Karpas-422 (cell line): ENCODE results near the gene MYOCD. TPM values are rescaled to one million over a fixed set of nuclear protein-coding genes. Genes with fewer than 3 reads are reported as not detected.

Experiments
- DNase-seq: peaks from one replicate; pipeline ENCODE4 v3.0.0-alpha.2; 2015
- H2AFZ ChIP-seq: fragments of 200-600 bp; sonication (generic); 2 replicates; pipeline ENCODE4 v1.6.1; 2014; ENCODE audit warnings: antibody characterized with exemption, low read length, mixed read lengths
- H3K27ac ChIP-seq: fragments of 200-600 bp; sonication (generic); 2 replicates; pipeline ENCODE4 v1.5.1; 2014; ENCODE audit warnings: mild to moderate bottlenecking, low read length, moderate library complexity
- H3K27me3 ChIP-seq: fragments of 200-600 bp; sonication (generic); 2 replicates; pipeline ENCODE4 v1.6.1; 2014; ENCODE audit warnings: low read length, mixed read lengths
- H3K36me3 ChIP-seq: fragments of 200-600 bp; sonication (generic); 2 replicates; pipeline ENCODE4 v1.6.1; 2014; ENCODE audit warnings: low read length, mixed read lengths; ENCODE audit not compliant: insufficient read depth
- H3K4me1 ChIP-seq: fragments of 200-600 bp; sonication (generic); 2 replicates; pipeline ENCODE4 v1.6.1; 2014; ENCODE audit warnings: mild to moderate bottlenecking, low read length, mixed read lengths
- H3K4me2 ChIP-seq: fragments of 200-600 bp; sonication (generic); 2 replicates; pipeline ENCODE4 v1.6.1; 2014; ENCODE audit warnings: low read length, low read depth, mild to moderate bottlenecking; ENCODE audit not compliant: poor library complexity, severe bottlenecking
- H3K4me3 ChIP-seq: fragments of 200-600 bp; sonication (generic); 2 replicates; pipeline ENCODE4 v1.5.1; 2014; ENCODE audit warnings: mild to moderate bottlenecking, antibody characterized with exemption, low read length, mixed read lengths
- H3K79me2 ChIP-seq: fragments of 200-600 bp; sonication (generic); 2 replicates; pipeline ENCODE4 v1.6.1; 2014; ENCODE audit warnings: mild to moderate bottlenecking, low read length, mixed read lengths
- H3K9ac ChIP-seq: fragments of 200-600 bp; sonication (generic); 2 replicates; pipeline ENCODE4 v1.6.0; 2014; ENCODE audit warnings: low read length
- H3K9me2 ChIP-seq: fragments of 200-600 bp; sonication (generic), shearing (Covaris generic); replicated peaks from 2 replicates; pipeline ENCODE4 v1.6.0; 2014; ENCODE audit warnings: mild to moderate bottlenecking, low read length, moderate library complexity; ENCODE audit not compliant: insufficient read depth
- H3K9me3 ChIP-seq: fragments of 300-700, 200-600 bp; sonication (generic); 2 replicates; pipeline ENCODE4 v1.6.1; 2014; ENCODE audit warnings: low read length, mixed read lengths
- H4K20me1 ChIP-seq: fragments of 200-600 bp; sonication (generic); 2 replicates; pipeline ENCODE4 v1.6.1; 2014; ENCODE audit warnings: mild to moderate bottlenecking, antibody characterized with exemption, low read length, low read depth; ENCODE audit not compliant: insufficient read depth
- total RNA-seq: library from RNA; depleted of rRNA; stranded (reverse); fragments of >200 nt; shearing (Covaris generic); gene quantifications from 2 replicates; pipeline ENCODE4 v1.2.3, GENCODE V29; 2014; ENCODE audit warnings: low replicate concordance; rRNA removed

MYOCD gene, protein sequence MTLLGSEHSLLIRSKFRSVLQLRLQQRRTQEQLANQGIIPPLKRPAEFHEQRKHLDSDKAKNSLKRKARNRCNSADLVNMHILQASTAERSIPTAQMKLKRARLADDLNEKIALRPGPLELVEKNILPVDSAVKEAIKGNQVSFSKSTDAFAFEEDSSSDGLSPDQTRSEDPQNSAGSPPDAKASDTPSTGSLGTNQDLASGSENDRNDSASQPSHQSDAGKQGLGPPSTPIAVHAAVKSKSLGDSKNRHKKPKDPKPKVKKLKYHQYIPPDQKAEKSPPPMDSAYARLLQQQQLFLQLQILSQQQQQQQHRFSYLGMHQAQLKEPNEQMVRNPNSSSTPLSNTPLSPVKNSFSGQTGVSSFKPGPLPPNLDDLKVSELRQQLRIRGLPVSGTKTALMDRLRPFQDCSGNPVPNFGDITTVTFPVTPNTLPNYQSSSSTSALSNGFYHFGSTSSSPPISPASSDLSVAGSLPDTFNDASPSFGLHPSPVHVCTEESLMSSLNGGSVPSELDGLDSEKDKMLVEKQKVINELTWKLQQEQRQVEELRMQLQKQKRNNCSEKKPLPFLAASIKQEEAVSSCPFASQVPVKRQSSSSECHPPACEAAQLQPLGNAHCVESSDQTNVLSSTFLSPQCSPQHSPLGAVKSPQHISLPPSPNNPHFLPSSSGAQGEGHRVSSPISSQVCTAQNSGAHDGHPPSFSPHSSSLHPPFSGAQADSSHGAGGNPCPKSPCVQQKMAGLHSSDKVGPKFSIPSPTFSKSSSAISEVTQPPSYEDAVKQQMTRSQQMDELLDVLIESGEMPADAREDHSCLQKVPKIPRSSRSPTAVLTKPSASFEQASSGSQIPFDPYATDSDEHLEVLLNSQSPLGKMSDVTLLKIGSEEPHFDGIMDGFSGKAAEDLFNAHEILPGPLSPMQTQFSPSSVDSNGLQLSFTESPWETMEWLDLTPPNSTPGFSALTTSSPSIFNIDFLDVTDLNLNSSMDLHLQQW
- not detected in 2 replicates for total RNA-seq

- H3K36me3 ChIP-seq = no peaks in the 10 kb centered on the region
- DNase-seq = no peak
- no peaks in the 10 kb centered on the region for H3K79me2 ChIP-seq
- H3K9ac ChIP-seq = no peak within 1 kb of the TSS
- no peaks in the 10 kb centered on the region for H3K9me2 ChIP-seq
- no peaks in the 10 kb centered on the region for H3K9me3 ChIP-seq
- no peaks in the 10 kb centered on the region for H3K27me3 ChIP-seq
- no peak within 1 kb of the TSS for H2AFZ ChIP-seq
- H3K4me3 ChIP-seq = no peak within 1 kb of the TSS
- no peaks in the 10 kb centered on the region for H3K4me1 ChIP-seq
- no peak within 1 kb of the TSS for H3K4me2 ChIP-seq
- no peaks in the 10 kb centered on the region for H4K20me1 ChIP-seq
- no peak within 1 kb of the TSS for H3K27ac ChIP-seq
Observed at GRCh38 chr17:12665263-12666210, at the start of gene MYOCD. MYOCD (plus strand) TSS chr17:12665890; CDS start chr17:12666189, 299 bp downstream.

DNA sequence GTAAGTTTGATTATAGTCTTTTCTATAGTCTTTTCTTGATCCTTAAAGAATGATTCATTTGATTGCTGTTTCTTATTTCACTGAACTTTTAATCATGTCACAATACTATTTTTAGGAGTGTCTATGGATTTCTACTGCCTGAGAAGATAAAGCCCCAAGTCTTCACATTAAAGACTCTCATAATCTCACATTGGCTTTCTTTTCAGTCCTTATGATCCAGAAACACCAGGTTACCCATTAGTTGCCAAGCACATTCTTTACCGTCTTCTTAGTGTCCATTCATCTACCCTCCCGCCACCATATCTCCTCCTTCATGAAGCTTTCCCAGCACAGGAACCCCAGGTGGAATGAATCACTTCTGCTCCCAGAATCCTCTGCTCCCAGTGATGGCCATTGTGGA lies 49.5 kb upstream of the MYOCD start:
- Histone ChIP-seq H3K9me2 (no peaks in the 10 kb centered on the region), H3K27ac (no peak overlapping the region), H3K36me3 (no peaks in the 10 kb centered on the region), H4K20me1 (no peaks in the 10 kb centered on the region), H2AFZ (no peak overlapping the region), H3K4me1 (no peaks in the 10 kb centered on the region), H3K4me2 (no peak overlapping the region), H3K9ac (no peak overlapping the region), H3K9me3 (no peaks in the 10 kb centered on the region), H3K27me3 (no peaks in the 10 kb centered on the region), H3K4me3 (no peak overlapping the region), H3K79me2 (no peaks in the 10 kb centered on the region)
- no peak for DNase-seq

GRCh38 chr17:12618557-12618956 lies 47.1 kb upstream of the MYOCD start:
- no peaks in the 10 kb centered on the region for H3K27me3 ChIP-seq
- no peak overlapping the region for H3K27ac ChIP-seq
- H3K4me2 ChIP-seq = no peak overlapping the region
- no peaks in the 10 kb centered on the region for H3K9me2 ChIP-seq
- no peak overlapping the region for H2AFZ ChIP-seq
- H3K79me2 ChIP-seq = no peaks in the 10 kb centered on the region
- no peak overlapping the region for H3K9ac ChIP-seq
- H3K9me3 ChIP-seq = no peaks in the 10 kb centered on the region
- H3K36me3 ChIP-seq = no peaks in the 10 kb centered on the region
- H3K4me1 ChIP-seq = no peaks in the 10 kb centered on the region
- no peaks in the 10 kb centered on the region for H4K20me1 ChIP-seq
- no peak for DNase-seq
- H3K4me3 ChIP-seq = no peak overlapping the region

DNA sequence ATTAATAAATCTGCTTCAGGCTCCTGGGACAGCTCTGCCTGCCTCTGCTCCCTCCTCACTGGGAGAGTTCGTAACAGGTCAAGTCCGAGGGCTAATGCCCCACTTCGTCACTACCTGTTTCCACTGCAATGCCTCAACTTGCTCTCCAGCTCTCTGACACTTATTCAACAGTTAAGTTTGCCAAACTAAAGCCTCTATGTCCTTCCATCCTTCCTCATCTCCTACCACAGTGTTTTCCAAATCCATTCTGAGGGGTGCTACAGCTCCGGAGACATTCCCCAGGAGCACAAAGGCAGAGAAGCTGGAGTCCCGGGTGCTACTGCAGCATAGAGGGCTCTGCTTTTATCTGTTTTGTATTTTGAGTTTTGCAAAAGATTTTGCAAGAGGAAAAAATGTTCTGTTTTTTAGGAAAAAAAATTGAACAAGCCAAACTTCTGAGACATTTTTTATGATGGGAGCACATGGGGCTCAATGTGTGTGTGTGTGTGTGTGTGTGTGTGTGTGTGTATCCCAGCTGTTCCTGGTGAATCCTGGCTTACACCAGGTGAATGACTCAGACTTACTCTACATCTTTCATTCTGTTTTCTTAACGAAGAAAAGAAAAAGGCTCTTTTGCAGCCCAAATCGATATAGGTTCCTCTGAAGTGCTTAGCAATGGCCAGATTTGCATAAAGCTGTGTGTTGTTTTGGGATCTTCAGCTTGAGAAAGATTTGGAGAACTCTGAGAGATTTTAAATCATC lies 46.1 kb upstream of the MYOCD start:
- no peaks in the 10 kb centered on the region for H3K27me3 ChIP-seq
- no peak overlapping the region for H3K27ac ChIP-seq
- no peaks in the 10 kb centered on the region for H4K20me1 ChIP-seq
- H3K9me3 ChIP-seq = no peaks in the 10 kb centered on the region
- H3K79me2 ChIP-seq = no peaks in the 10 kb centered on the region
- no peaks in the 10 kb centered on the region for H3K4me1 ChIP-seq
- H3K4me2 ChIP-seq = no peak overlapping the region
- H3K36me3 ChIP-seq = no peaks in the 10 kb centered on the region
- no peak overlapping the region for H2AFZ ChIP-seq
- peak; percentile 25 for DNase-seq
- no peak overlapping the region for H3K9ac ChIP-seq
- no peaks in the 10 kb centered on the region for H3K9me2 ChIP-seq
- no peak overlapping the region for H3K4me3 ChIP-seq

DNA sequence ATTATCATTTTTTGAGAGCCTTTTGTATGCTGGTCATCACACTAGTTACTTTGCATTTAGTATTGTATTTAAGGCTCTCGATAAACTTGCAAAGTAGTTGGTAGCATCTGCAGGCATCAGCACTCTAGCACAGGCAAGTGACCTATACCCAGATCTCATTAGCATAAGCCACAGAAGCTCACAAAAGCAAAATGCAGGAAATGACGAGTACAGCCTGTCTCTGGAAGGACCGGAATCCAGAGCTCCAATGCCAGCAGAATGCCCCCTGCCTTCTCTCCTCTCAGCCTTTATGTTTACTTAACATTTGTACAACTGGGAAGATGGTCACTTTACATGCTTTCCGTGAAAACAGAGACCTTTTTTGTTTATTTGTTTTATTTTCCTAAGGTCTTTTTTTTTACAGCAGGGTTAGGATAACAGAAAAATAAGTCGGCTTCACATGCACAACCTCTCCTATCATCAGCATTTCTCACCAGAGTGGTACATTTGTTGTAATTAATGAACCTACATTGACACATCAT lies 45.4 kb upstream of the MYOCD start:
- peak; percentile 11 for DNase-seq
- Histone ChIP-seq H4K20me1 (no peaks in the 10 kb centered on the region), H3K4me1 (no peaks in the 10 kb centered on the region), H3K4me2 (no peak overlapping the region), H3K36me3 (no peaks in the 10 kb centered on the region), H3K4me3 (no peak overlapping the region), H3K27ac (no peak overlapping the region), H3K9me3 (no peaks in the 10 kb centered on the region), H3K9me2 (no peaks in the 10 kb centered on the region), H3K27me3 (no peaks in the 10 kb centered on the region), H2AFZ (no peak overlapping the region), H3K79me2 (no peaks in the 10 kb centered on the region), H3K9ac (no peak overlapping the region)

DNA sequence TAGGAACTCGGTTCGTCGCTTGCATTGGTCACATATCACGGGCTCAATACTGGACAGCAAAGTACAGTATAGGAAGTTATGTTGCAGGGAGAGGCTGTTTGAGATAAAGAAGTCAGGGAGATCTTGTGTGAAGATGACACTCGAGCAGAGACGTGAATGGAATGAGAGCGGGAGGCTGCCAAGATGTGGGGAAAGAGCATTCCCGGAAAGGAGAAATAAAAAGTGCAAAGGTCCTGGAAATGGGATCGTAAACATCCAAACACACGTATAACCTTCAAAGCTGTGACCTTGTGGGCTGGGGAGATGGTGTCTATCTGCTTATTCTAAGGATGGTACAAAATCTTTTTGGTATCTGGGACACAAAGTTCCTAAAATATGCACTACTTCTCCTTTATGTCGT lies 43.0 kb upstream of the MYOCD start:
- Histone ChIP-seq H3K9me2 (no peaks in the 10 kb centered on the region), H3K79me2 (no peaks in the 10 kb centered on the region), H3K36me3 (no peaks in the 10 kb centered on the region), H3K9ac (no peak overlapping the region), H2AFZ (no peak overlapping the region), H3K27me3 (no peaks in the 10 kb centered on the region), H3K9me3 (no peaks in the 10 kb centered on the region), H3K4me2 (no peak overlapping the region), H3K4me1 (no peaks in the 10 kb centered on the region), H3K4me3 (no peak overlapping the region), H4K20me1 (no peaks in the 10 kb centered on the region), H3K27ac (no peak overlapping the region)
- DNase-seq = peak; percentile 7

- Histone ChIP-seq H3K4me1 (no peaks in the 10 kb centered on the region), H3K9ac (no peak overlapping the region), H3K27ac (no peak overlapping the region), H4K20me1 (no peaks in the 10 kb centered on the region), H3K4me2 (no peak overlapping the region), H3K79me2 (no peaks in the 10 kb centered on the region), H3K9me2 (no peaks in the 10 kb centered on the region), H3K27me3 (no peaks in the 10 kb centered on the region), H2AFZ (no peak overlapping the region), H3K4me3 (no peak overlapping the region), H3K36me3 (no peaks in the 10 kb centered on the region), H3K9me3 (no peaks in the 10 kb centered on the region)
- DNase-seq = peak; percentile 25
Observed at GRCh38 chr17:12623220-12623848, 42.4 kb upstream of the MYOCD start.
